ENCODE data around the gene TOGARAM1.

The TOGARAM1 gene

GRCh38 chr14:44961554-44962333 lies at the start of gene TOGARAM1, which contains the start of gene KLHL28:
TSS of gene TOGARAM1 (plus strand) at chr14:44962190. CDS start at chr14:44962422, 232 bp downstream.
TSS of gene KLHL28 (minus strand) at chr14:44961947. CDS start at chr14:44945928, 16,019 bp downstream.
- peak; percentile 90 for FAIRE-seq

- no peak for FAIRE-seq
These were observed 47.1 kb upstream of the TOGARAM1 start for GRCh38 chr14:44914849-44915248.

GRCh38 chr14:44928793-44929192 lies 33.2 kb upstream of the TOGARAM1 start:
- no peak for FAIRE-seq

GRCh38 chr14:44935155-44935554 lies 26.8 kb upstream of the TOGARAM1 start:
- FAIRE-seq: no peak

- no peak for FAIRE-seq
These were observed 24.4 kb upstream of the TOGARAM1 start for GRCh38 chr14:44937547-44937946.

- FAIRE-seq: no peak
These were observed 21.8 kb upstream of the TOGARAM1 start for GRCh38 chr14:44940211-44940610.

- FAIRE-seq: no peak
These were observed 21.0 kb upstream of the TOGARAM1 start for GRCh38 chr14:44940944-44941343.

GRCh38 chr14:44941591-44941990 lies 20.4 kb upstream of the TOGARAM1 start:
- no peak for FAIRE-seq

GRCh38 chr14:44942436-44942835 lies 19.6 kb upstream of the TOGARAM1 start:
- no peak for FAIRE-seq

- FAIRE-seq: no peak
These were observed 17.9 kb upstream of the TOGARAM1 start for GRCh38 chr14:44944107-44944506.

GRCh38 chr14:44945264-44945663 lies 16.7 kb upstream of the TOGARAM1 start:
- FAIRE-seq: no peak

- no peak for FAIRE-seq
These were observed 10.9 kb upstream of the TOGARAM1 start for GRCh38 chr14:44951051-44951450.

GRCh38 chr14:44952391-44953110 lies 9.4 kb upstream of the TOGARAM1 start:
- peak; percentile 18 for FAIRE-seq

GRCh38 chr14:44954750-44955149 lies 7.2 kb upstream of the TOGARAM1 start:
- FAIRE-seq: no peak

- no peak for FAIRE-seq
These were observed 6.5 kb upstream of the TOGARAM1 start for GRCh38 chr14:44955528-44955927.

GRCh38 chr14:44956866-44957265 lies 5.1 kb upstream of the TOGARAM1 start:
- no peak for FAIRE-seq

GRCh38 chr14:44959538-44959937 lies 2.5 kb upstream of the TOGARAM1 start:
- FAIRE-seq: no peak

GRCh38 chr14:44960146-44960545 lies 1.8 kb upstream of the TOGARAM1 start:
- no peak for FAIRE-seq

GRCh38 chr14:44960646-44961045 lies 1.3 kb upstream of the TOGARAM1 start:
- FAIRE-seq: no peak

GRCh38 chr14:44961151-44961553 lies 838 bp upstream of the TOGARAM1 start:
- no peak for FAIRE-seq

GRCh38 chr14:44962334-44963043 lies 499 bp downstream of the TOGARAM1 start:
- no peak for FAIRE-seq

GRCh38 chr14:44963044-44963528 lies 1.1 kb downstream of the TOGARAM1 start:
- no peak for FAIRE-seq

- FAIRE-seq: no peak
These were observed 1.9 kb downstream of the TOGARAM1 start for GRCh38 chr14:44963775-44964380.

All from colon (tissue), 2 donors.